ENCODE results near the gene GLCCI1.

Gene GLCCI1

GRCh38 chr7:8130663-8131062, 162.1 kb downstream of the GLCCI1 start:
- no peak for DNase-seq (ENCODE audit: low spot score)

GRCh38 chr7:8131694-8132605, 163.4 kb downstream of the GLCCI1 start:
- DNase-seq (ENCODE audit: low spot score), result no peak

GRCh38 chr7:8133188-8133848, 164.7 kb downstream of the GLCCI1 start:
- DNase-seq (ENCODE audit: low spot score), result no peak

- no peak for DNase-seq (ENCODE audit: low spot score)
These were observed 165.6 kb downstream of the GLCCI1 start for GRCh38 chr7:8134089-8134733.

- DNase-seq (ENCODE audit: low spot score), result no peak
These were observed 166.8 kb downstream of the GLCCI1 start for GRCh38 chr7:8135417-8135816.

GRCh38 chr7:8136051-8136730, 167.6 kb downstream of the GLCCI1 start:
- no peak for DNase-seq (ENCODE audit: low spot score)

Measured in hepatic stellate cell (primary cell).